OCI-LY3 (cell line): Measurements from ENCODE around the gene SPNS3.

Experiments used
- H2AFZ ChIP-seq: fragments of 200-600, 300-600 bp; shearing (Covaris generic); 2 replicates; pipeline ENCODE4 v1.6.0; 2014; ENCODE audit warnings: antibody characterized with exemption, low read depth, low read length
- H3K27ac ChIP-seq: fragments of 200-600, 300-600 bp; sonication (generic); 2 replicates; pipeline ENCODE4 v1.5.1; 2014; ENCODE audit warnings: mild to moderate bottlenecking, low read length, moderate library complexity, mixed read lengths
- H3K27me3 ChIP-seq: fragments of 200-600, 300-600 bp; sonication (generic); 2 replicates; pipeline ENCODE4 v1.6.1; 2014; ENCODE audit warnings: low read depth, low read length, mixed read lengths
- H3K36me3 ChIP-seq: fragments of 200-600, 300-600 bp; sonication (generic); replicated peaks from 2 replicates; pipeline ENCODE3; 2014; ENCODE audit warnings: low read depth, low read length, mixed read lengths
- H3K4me1 ChIP-seq: fragments of 300-600, 200-600 bp; sonication (generic); 2 replicates; pipeline ENCODE4 v1.6.1; 2014; ENCODE audit warnings: low read length, mixed read lengths
- H3K4me2 ChIP-seq: fragments of 200-600, 300-600 bp; sonication (generic); 2 replicates; pipeline ENCODE4 v1.6.1; 2014; ENCODE audit warnings: low read length, mixed read lengths
- H3K4me3 ChIP-seq: fragments of 300-600, 200-600 bp; sonication (generic); 2 replicates; pipeline ENCODE4 v1.5.1; 2014; ENCODE audit warnings: antibody characterized with exemption, mild to moderate bottlenecking, low read length, moderate library complexity
- H3K79me2 ChIP-seq: fragments of 300-600, 200-600 bp; shearing (Covaris generic); 2 replicates; pipeline ENCODE4 v1.6.1; 2014; ENCODE audit warnings: mild to moderate bottlenecking, low read length, mixed read lengths
- H3K9ac ChIP-seq: fragments of 300-600, 200-600 bp; shearing (Covaris generic); 2 replicates; pipeline ENCODE4 v1.6.0; 2014; ENCODE audit warnings: mild to moderate bottlenecking, low read length, moderate library complexity
- H3K9me3 ChIP-seq: fragments of 200-600, 300-600 bp; shearing (Covaris generic); 2 replicates; pipeline ENCODE4 v1.6.1; 2014; ENCODE audit warnings: low read length, mixed read lengths; ENCODE audit not compliant: insufficient read depth
- H4K20me1 ChIP-seq: fragments of 200-600, 300-600 bp; sonication (generic); 2 replicates; pipeline ENCODE4 v1.6.1; 2016; ENCODE audit warnings: low read length, mixed read lengths; ENCODE audit not compliant: insufficient read depth
- EZH2phosphoT487 ChIP-seq: fragments of 200-600 bp; shearing (Covaris generic); IDR thresholded peaks from 2 replicates; pipeline ENCODE4 v1.6.1; 2018; ENCODE audit warnings: antibody characterized with exemption, mixed run types, low read depth
- TF ChIP-seq, protein P1 (sequence below): fragments of 200-600, 300-600 bp; sonication (generic); IDR thresholded peaks from 2 replicates; pipeline ENCODE4 v1.5.1; 2014; ENCODE audit warnings: antibody characterized with exemption, low read length, low read depth

Gene SPNS3

DNA sequence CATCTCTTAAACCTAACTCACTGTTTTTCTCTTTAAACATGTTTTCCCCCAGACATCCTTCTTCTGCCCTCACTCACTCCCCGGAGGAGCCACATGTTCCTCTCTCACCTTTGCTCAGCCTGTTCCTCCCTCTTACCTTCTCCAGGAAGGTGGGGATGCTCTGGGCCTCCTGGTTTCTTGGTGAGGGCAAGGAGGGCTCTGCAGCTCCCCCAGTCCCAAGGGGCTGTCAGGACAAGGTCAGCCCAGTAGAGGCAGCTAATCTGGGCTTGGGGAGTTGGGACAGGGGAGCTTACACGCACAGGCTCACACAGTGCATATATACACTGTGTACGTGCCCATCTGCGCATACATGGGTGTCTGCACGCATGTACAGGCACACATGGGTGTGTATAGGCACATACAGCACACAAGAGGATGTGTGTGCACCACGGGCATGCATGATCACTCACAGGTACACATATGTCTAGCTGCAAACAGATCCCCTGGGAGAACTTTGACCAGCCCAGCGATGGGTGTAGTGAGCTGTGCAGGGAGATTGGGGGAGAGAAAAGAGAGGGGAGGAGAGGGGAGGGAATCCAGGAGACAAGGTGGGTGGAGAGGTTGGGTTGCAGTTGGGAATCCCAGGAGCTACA, 28.6 kb upstream of the SPNS3 start:
- Histone ChIP-seq H2AFZ (no peak overlapping the region), H3K27ac (no peak overlapping the region)

DNA sequence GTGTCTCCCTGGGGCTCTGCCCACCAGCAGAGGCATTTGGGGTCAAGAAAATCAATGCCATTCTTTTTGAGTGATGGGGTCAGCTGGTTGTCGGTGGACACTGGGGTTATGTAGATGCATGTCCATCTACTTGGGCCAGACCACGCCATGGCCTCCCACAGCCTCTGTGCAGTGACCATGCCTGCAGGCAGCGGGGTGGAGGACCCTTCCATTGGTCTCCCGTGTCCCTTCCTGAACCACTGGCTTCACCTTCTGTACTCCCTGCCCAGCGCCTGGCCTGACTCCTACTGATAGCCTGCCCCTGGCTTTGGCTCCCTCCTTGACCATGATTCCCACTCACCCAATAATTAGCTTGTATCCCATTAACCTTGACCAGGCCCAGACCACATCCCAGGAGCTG, 28.0 kb upstream of the SPNS3 start:
- no peaks in the 10 kb centered on the region for H3K9me3 ChIP-seq
- H2AFZ ChIP-seq, result no peak overlapping the region
- no peaks in the 10 kb centered on the region for H3K4me1 ChIP-seq
- H3K36me3 ChIP-seq, result no peaks in the 10 kb centered on the region
- no peaks in the 10 kb centered on the region for H4K20me1 ChIP-seq
- no peaks in the 10 kb centered on the region for H3K27me3 ChIP-seq
- H3K27ac ChIP-seq, result no peak overlapping the region
- no peak overlapping the region for H3K9ac ChIP-seq
- TF ChIP-seq, protein P1, sequence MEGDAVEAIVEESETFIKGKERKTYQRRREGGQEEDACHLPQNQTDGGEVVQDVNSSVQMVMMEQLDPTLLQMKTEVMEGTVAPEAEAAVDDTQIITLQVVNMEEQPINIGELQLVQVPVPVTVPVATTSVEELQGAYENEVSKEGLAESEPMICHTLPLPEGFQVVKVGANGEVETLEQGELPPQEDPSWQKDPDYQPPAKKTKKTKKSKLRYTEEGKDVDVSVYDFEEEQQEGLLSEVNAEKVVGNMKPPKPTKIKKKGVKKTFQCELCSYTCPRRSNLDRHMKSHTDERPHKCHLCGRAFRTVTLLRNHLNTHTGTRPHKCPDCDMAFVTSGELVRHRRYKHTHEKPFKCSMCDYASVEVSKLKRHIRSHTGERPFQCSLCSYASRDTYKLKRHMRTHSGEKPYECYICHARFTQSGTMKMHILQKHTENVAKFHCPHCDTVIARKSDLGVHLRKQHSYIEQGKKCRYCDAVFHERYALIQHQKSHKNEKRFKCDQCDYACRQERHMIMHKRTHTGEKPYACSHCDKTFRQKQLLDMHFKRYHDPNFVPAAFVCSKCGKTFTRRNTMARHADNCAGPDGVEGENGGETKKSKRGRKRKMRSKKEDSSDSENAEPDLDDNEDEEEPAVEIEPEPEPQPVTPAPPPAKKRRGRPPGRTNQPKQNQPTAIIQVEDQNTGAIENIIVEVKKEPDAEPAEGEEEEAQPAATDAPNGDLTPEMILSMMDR, result no peak
- TF ChIP-seq EZH2phosphoT487, result no peak
- no peak overlapping the region for H3K4me2 ChIP-seq
- no peak overlapping the region for H3K4me3 ChIP-seq
- H3K79me2 ChIP-seq, result no peaks in the 10 kb centered on the region

More for the DNA sequence above, 28.6 kb upstream of the SPNS3 start:
- Histone ChIP-seq H3K79me2 (no peaks in the 10 kb centered on the region), H3K27me3 (no peaks in the 10 kb centered on the region), H4K20me1 (no peaks in the 10 kb centered on the region), H3K36me3 (no peaks in the 10 kb centered on the region), H3K4me2 (no peak overlapping the region), H3K4me3 (no peak overlapping the region), H3K9me3 (no peaks in the 10 kb centered on the region), H3K9ac (no peak overlapping the region), H3K4me1 (no peaks in the 10 kb centered on the region)
- TF ChIP-seq, protein P1, result no peak
- no peak for TF ChIP-seq EZH2phosphoT487

DNA sequence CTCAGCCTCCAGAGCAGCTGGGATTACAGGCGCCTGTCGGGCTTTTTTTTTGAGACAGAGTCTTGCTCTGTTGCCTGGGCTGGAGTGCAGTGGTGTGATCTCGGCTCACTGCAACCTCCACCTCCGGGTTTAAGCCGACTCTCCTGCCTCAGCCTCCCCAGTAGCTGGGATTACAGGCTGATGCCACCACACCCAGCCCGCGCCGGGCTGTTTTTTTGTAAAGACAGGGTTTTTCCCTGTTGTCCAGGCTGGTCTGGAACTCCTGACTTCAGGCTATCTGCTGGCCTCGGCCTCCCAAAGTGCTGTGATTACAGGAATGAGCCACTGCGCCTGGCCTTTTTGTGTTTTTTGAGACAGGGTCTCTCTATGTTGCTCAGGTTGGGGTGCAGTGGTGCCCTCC, 27.4 kb upstream of the SPNS3 start:
- no peak overlapping the region for H3K27ac ChIP-seq
- no peak overlapping the region for H3K4me2 ChIP-seq
- no peaks in the 10 kb centered on the region for H3K27me3 ChIP-seq
- no peaks in the 10 kb centered on the region for H3K36me3 ChIP-seq
- TF ChIP-seq EZH2phosphoT487, result no peak
- H2AFZ ChIP-seq, result no peak overlapping the region
- no peaks in the 10 kb centered on the region for H3K4me1 ChIP-seq
- no peak overlapping the region for H3K9ac ChIP-seq
- H3K4me3 ChIP-seq, result no peak overlapping the region
- no peaks in the 10 kb centered on the region for H3K79me2 ChIP-seq
- H4K20me1 ChIP-seq, result no peaks in the 10 kb centered on the region
- H3K9me3 ChIP-seq, result no peaks in the 10 kb centered on the region

DNA sequence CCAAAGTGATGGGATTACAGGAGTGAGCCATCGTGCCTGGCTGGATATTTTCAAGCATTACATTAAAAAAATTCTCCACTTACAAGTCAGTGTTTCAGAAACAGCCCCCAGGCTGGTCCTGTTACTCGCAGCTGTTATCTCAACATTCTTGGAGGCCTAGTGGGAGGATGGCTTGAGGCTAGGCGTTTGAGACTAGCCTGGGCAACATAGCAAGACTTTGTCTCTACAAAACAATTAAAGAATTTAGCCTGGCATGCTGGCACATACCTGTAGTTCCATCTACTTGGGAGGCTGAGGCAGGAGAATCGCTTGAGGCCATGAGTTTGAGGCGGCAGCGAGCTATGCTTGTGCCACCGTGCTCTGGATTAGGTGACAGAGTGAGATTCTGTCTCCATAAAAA, 26.5 kb upstream of the SPNS3 start:
- H3K9ac ChIP-seq, result no peak overlapping the region
- H3K9me3 ChIP-seq, result no peaks in the 10 kb centered on the region
- no peak overlapping the region for H2AFZ ChIP-seq
- no peaks in the 10 kb centered on the region for H3K36me3 ChIP-seq
- no peak overlapping the region for H3K4me3 ChIP-seq
- no peaks in the 10 kb centered on the region for H4K20me1 ChIP-seq
- H3K79me2 ChIP-seq, result no peaks in the 10 kb centered on the region
- no peak overlapping the region for H3K27ac ChIP-seq
- TF ChIP-seq, protein P1, result no peak
- no peak for TF ChIP-seq EZH2phosphoT487
- no peak overlapping the region for H3K4me2 ChIP-seq
- no peaks in the 10 kb centered on the region for H3K4me1 ChIP-seq
- no peaks in the 10 kb centered on the region for H3K27me3 ChIP-seq
